ENCODE measurements around the gene USH2A. TPM values are rescaled to one million over a fixed set of nuclear protein-coding genes. Genes with fewer than 3 reads are reported as not detected.

Gene USH2A
- polyA plus RNA-seq, 1 of the 3 experiments (the other 2 are of a cell fraction) = under 0.01 TPM

DNA sequence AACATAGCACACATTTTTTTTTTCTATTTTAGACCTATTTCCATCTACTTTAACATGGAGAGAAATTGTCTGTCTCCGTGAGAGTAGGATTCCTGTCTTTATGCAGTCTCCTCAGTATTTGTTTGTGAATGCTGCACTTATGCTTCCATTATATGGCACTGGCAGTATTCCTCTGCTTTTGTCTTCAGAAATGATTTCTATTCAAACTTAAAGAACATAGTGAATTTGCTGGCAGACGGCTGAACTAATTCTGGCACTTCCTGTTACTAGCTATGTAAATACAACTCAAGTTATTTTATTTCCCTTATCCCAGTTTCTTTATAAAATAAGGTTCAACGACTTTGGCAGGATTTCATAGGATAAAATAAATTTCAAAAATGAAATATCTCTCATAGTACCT, 810.9 kb downstream of the USH2A start:
- Histone ChIP-seq H2AFZ (ENCODE audit: low read depth) (no peak overlapping the region), H3K4me3 (ENCODE audit: low read depth in 2 of 2, low read length in 1 of 2) (no peak overlapping the region), H3K36me3 (replicated peaks in 1 of 2; ENCODE audit: control insufficient read depth in 1 of 2, insufficient read depth in 2 of 2, low read length in 1 of 2) (peaks cover 62 to 75% of the 10 kb centered on the region in 2 experiments), H4K20me1 (ENCODE audit: insufficient read depth) (no peaks in the 10 kb centered on the region), H3K79me2 (ENCODE audit: insufficient read depth) (peaks cover 4% of the 10 kb centered on the region; the same call in 1 of the 2 replicates), H3K4me2 (no peak overlapping the region), H3F3A (replicated peaks; ENCODE audit: insufficient read depth) (peaks cover 2% of the 10 kb centered on the region), H3K9me2 (no peaks in the 10 kb centered on the region), H3K27me3 (ENCODE audit: insufficient read depth) (no peaks in the 10 kb centered on the region), H3K9ac (no peak overlapping the region), H3K9me3 (no peaks in the 10 kb centered on the region), H3K27ac (ENCODE audit: low read depth in 2 of 2, low read length in 1 of 2) (no peak overlapping the region), H3K4me1 (ENCODE audit: control insufficient read depth in 1 of 2, insufficient read depth in 2 of 2, low read depth in 1 of 2, low read length in 1 of 2) (peaks cover 0 to 7% of the 10 kb centered on the region in 2 experiments; a peak in 2 of 4 replicates)
- TF ChIP-seq SIN3A (IDR thresholded peaks at IDR 0.05; ENCODE audit: borderline replicate concordance, low read depth, low read length) (no peak), NRF1 (IDR thresholded peaks at IDR 0.05; ENCODE audit: low read depth, low read length) (no peak), RXRA (IDR thresholded peaks at IDR 0.05; ENCODE audit: borderline replicate concordance, low read depth) (no peak), FOSL2 (IDR thresholded peaks at IDR 0.05; ENCODE audit: borderline replicate concordance, low read depth) (no peak)
- TF ChIP-seq, protein P1, sequence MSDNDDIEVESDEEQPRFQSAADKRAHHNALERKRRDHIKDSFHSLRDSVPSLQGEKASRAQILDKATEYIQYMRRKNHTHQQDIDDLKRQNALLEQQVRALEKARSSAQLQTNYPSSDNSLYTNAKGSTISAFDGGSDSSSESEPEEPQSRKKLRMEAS (IDR thresholded peaks at IDR 0.05; ENCODE audit: low read depth) = no peak
- DNase-seq = no peak
- 94% methylated on average over 3 of the region's 3 CpGs for WGBS (ENCODE audit: low lambda C conversion rate)
- POLR2A ChIA-PET = no interaction called here
- CTCF ChIA-PET = no interaction called here

DNA sequence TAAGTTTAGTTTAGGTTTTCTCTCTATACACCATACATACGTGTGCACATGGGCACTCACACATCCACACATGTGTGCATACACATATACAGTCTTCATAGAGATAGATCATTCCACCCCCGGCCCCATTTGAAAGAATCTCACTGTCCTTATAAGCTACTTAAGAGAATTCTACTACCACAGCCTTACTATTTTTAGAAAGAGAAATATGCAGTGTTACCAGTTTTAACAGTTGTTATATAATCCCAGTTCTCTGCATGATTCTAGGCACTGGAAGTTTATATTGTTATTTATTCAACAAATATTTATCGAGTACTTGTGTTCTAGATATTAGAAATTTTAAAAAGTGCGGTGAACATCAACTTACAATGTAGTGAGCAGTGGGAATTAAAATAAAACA, 814.6 kb downstream of the USH2A start:
- 95% methylated on average over 4 of the region's 4 CpGs for WGBS (ENCODE audit: low lambda C conversion rate)
- CTCF ChIA-PET = interaction anchor here (0.6 to 1.0 kb wide), 2 partner anchors 15 to 74 kb away, joined by 3 read pairs; no protein-coding TSS in a partner anchor
- TF ChIP-seq YY1 (IDR thresholded peaks at IDR 0.05; ENCODE audit: low read depth) (no peak), RFX5 (IDR thresholded peaks at IDR 0.05; ENCODE audit: low read length) (no peak), NRF1 (IDR thresholded peaks at IDR 0.05; ENCODE audit: low read depth, low read length) (no peak), EZH2phosphoT487 (IDR thresholded peaks at IDR 0.05; ENCODE audit: borderline replicate concordance, low read depth) (no peak)
- TF ChIP-seq, protein P2, sequence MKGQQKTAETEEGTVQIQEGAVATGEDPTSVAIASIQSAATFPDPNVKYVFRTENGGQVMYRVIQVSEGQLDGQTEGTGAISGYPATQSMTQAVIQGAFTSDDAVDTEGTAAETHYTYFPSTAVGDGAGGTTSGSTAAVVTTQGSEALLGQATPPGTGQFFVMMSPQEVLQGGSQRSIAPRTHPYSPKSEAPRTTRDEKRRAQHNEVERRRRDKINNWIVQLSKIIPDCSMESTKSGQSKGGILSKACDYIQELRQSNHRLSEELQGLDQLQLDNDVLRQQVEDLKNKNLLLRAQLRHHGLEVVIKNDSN (IDR thresholded peaks at IDR 0.05; ENCODE audit: borderline replicate concordance, low read depth) = no peak

DNA sequence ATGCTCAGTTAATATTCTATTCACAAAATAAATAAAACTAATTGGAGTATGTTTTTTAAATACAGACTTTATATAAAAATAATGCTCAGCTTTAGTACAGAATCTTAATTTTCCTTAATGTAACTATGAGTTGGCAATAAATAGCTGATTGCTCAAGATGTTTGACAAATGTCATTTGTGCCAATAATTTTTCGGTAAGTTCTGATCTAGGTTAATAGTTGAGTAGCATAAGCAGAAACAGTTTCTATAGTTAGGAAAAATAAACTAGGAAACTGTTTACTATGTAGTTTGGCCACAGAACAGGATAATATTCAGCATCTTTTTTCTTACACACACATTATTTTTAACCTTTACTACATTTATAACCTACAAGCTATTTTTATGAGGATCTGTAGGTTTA, 815.8 kb downstream of the USH2A start:
- no peak overlapping the region for H3K4me3 ChIP-seq (ENCODE audit: low read depth in 2 of 2, low read length in 1 of 2)
- no peak overlapping the region for H3K27ac ChIP-seq (ENCODE audit: low read depth in 2 of 2, low read length in 1 of 2)
- no peak overlapping the region for H2AFZ ChIP-seq (ENCODE audit: low read depth)
- H3K4me1 ChIP-seq (ENCODE audit: control insufficient read depth in 1 of 2, insufficient read depth in 2 of 2, low read depth in 1 of 2, low read length in 1 of 2) = peaks cover 0 to 3% of the 10 kb centered on the region in 2 experiments; a peak in 2 of 4 replicates
- H3K79me2 ChIP-seq (ENCODE audit: insufficient read depth) = no peaks in the 10 kb centered on the region
- H3K9me3 ChIP-seq = no peaks in the 10 kb centered on the region
- peaks cover 51 to 84% of the 10 kb centered on the region in 2 experiments for H3K36me3 ChIP-seq (replicated peaks in 1 of 2; ENCODE audit: control insufficient read depth in 1 of 2, insufficient read depth in 2 of 2, low read length in 1 of 2)
- no peak overlapping the region for H3K9ac ChIP-seq
- TF ChIP-seq SIN3A (IDR thresholded peaks at IDR 0.05; ENCODE audit: borderline replicate concordance, low read depth, low read length) (no peak), RAD21 (IDR thresholded peaks at IDR 0.05; ENCODE audit: low read length) (no peak)
- TF ChIP-seq, protein P3, sequence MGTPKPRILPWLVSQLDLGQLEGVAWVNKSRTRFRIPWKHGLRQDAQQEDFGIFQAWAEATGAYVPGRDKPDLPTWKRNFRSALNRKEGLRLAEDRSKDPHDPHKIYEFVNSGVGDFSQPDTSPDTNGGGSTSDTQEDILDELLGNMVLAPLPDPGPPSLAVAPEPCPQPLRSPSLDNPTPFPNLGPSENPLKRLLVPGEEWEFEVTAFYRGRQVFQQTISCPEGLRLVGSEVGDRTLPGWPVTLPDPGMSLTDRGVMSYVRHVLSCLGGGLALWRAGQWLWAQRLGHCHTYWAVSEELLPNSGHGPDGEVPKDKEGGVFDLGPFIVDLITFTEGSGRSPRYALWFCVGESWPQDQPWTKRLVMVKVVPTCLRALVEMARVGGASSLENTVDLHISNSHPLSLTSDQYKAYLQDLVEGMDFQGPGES (IDR thresholded peaks at IDR 0.05; ENCODE audit: low read depth, low read length) = no peak
- ChIA-PET POLR2A (no interaction called here), CTCF (interaction anchor here (0.8 to 1.8 kb wide), 13 partner anchors 10 to 946 kb away, joined by 3 to 6 read pairs (median 4); no protein-coding TSS in a partner anchor)
- no peaks in the 10 kb centered on the region for H3K9me2 ChIP-seq
- DNase-seq = no peak
- no peaks in the 10 kb centered on the region for H4K20me1 ChIP-seq (ENCODE audit: insufficient read depth)
- H3F3A ChIP-seq (replicated peaks; ENCODE audit: insufficient read depth) = peaks cover 2% of the 10 kb centered on the region
- H3K4me2 ChIP-seq = no peak overlapping the region
- 86% methylated on average over 1 of the region's 1 CpG for WGBS (ENCODE audit: low lambda C conversion rate)
- H3K27me3 ChIP-seq (ENCODE audit: insufficient read depth) = no peaks in the 10 kb centered on the region

More for the DNA sequence above, 814.6 kb downstream of the USH2A start:
- Histone ChIP-seq H4K20me1 (ENCODE audit: insufficient read depth) (no peaks in the 10 kb centered on the region), H2AFZ (ENCODE audit: low read depth) (no peak overlapping the region), H3F3A (replicated peaks; ENCODE audit: insufficient read depth) (peaks cover 2% of the 10 kb centered on the region), H3K9me3 (no peaks in the 10 kb centered on the region), H3K9me2 (no peaks in the 10 kb centered on the region), H3K4me2 (no peak overlapping the region), H3K4me3 (ENCODE audit: low read depth in 2 of 2, low read length in 1 of 2) (no peak overlapping the region), H3K27me3 (ENCODE audit: insufficient read depth) (no peaks in the 10 kb centered on the region), H3K4me1 (ENCODE audit: control insufficient read depth in 1 of 2, insufficient read depth in 2 of 2, low read depth in 1 of 2, low read length in 1 of 2) (peaks cover 0 to 3% of the 10 kb centered on the region in 2 experiments; a peak in 1 of 4 replicates), H3K9ac (no peak overlapping the region), H3K79me2 (ENCODE audit: insufficient read depth) (peaks cover 4% of the 10 kb centered on the region; the same call in 1 of the 2 replicates), H3K36me3 (replicated peaks in 1 of 2; ENCODE audit: control insufficient read depth in 1 of 2, insufficient read depth in 2 of 2, low read length in 1 of 2) (peaks cover 64 to 86% of the 10 kb centered on the region in 2 experiments), H3K27ac (ENCODE audit: low read depth in 2 of 2, low read length in 1 of 2) (no peak overlapping the region)
- no peak for DNase-seq
- POLR2A ChIA-PET = no interaction called here
